NCI-H1417 (cell line): ENCODE data around the gene NXPH1.
A peak's percentile ranks its signal among the peaks of the same experiment; 100 is the strongest.

Experiments
- DNase-seq, 3 experiments: peaks; one replicate each; lab custom pipeline; 2025; lab: John Stamatoyannopoulos, UW

Gene NXPH1

GRCh38 chr7:8594115-8594514, 160.7 kb downstream of the NXPH1 start:
- peak in 1 of 3 experiments; percentile 23 for DNase-seq

GRCh38 chr7:8597565-8597964, 164.2 kb downstream of the NXPH1 start:
- DNase-seq = peak; percentile 45 to 86 (median 68)

GRCh38 chr7:8601121-8601520, 167.7 kb downstream of the NXPH1 start:
- no peak for DNase-seq

- peak in 2 of 3 experiments; percentile 23 to 83 for DNase-seq
These were observed 171.8 kb downstream of the NXPH1 start for GRCh38 chr7:8605221-8605620.

- no peak for DNase-seq
These were observed 179.2 kb downstream of the NXPH1 start for GRCh38 chr7:8612584-8612983.

GRCh38 chr7:8613191-8613590, 179.8 kb downstream of the NXPH1 start:
- peak in 1 of 3 experiments; percentile 26 for DNase-seq

- peak in 2 of 3 experiments; percentile 14 to 28 for DNase-seq
These were observed 181.6 kb downstream of the NXPH1 start for GRCh38 chr7:8615019-8615418.

GRCh38 chr7:8618441-8619070, 185.1 kb downstream of the NXPH1 start:
- DNase-seq = no peak

GRCh38 chr7:8620169-8620568, 186.8 kb downstream of the NXPH1 start:
- no peak for DNase-seq

- no peak for DNase-seq
These were observed 192.2 kb downstream of the NXPH1 start for GRCh38 chr7:8625612-8626011.

- DNase-seq = peak; percentile 31 to 76 (median 65)
These were observed 193.9 kb downstream of the NXPH1 start for GRCh38 chr7:8627325-8627724.

GRCh38 chr7:8628656-8629055, 195.2 kb downstream of the NXPH1 start:
- DNase-seq = no peak

- DNase-seq = no peak
These were observed 196.1 kb downstream of the NXPH1 start for GRCh38 chr7:8629504-8629903.

- peak in 2 of 3 experiments; percentile 59 to 89 for DNase-seq
These were observed 203.9 kb downstream of the NXPH1 start for GRCh38 chr7:8637322-8637721.

GRCh38 chr7:8638076-8638475, 204.7 kb downstream of the NXPH1 start:
- DNase-seq = peak; percentile 35 to 99 (median 86)

- no peak for DNase-seq
These were observed 206.3 kb downstream of the NXPH1 start for GRCh38 chr7:8639668-8640067.

GRCh38 chr7:8640671-8641070, 207.3 kb downstream of the NXPH1 start:
- no peak for DNase-seq

GRCh38 chr7:8668627-8669500, 235.5 kb downstream of the NXPH1 start:
- no peak for DNase-seq

GRCh38 chr7:8669501-8669851, 236.1 kb downstream of the NXPH1 start:
- DNase-seq = no peak

GRCh38 chr7:8684426-8684825, 251.0 kb downstream of the NXPH1 start:
- DNase-seq = no peak

- DNase-seq = peak in 2 of 3 experiments; percentile 17 to 45
These were observed 266.6 kb downstream of the NXPH1 start for GRCh38 chr7:8699875-8700624.

- DNase-seq = no peak
These were observed 269.4 kb downstream of the NXPH1 start for GRCh38 chr7:8702807-8703206.

- DNase-seq = no peak
These were observed 276.7 kb downstream of the NXPH1 start for GRCh38 chr7:8710124-8710523.
